Esophagus muscularis mucosa (tissue), 3 donors: ENCODE data around the gene PIWIL1.

Source experiments
- CTCF ChIP-seq, 3 experiments: fragments of 200-600 bp in 2 of 3; fragments of 450-650 bp in 1 of 3; sonication (generic) in 2 of 3; IDR thresholded peaks; one replicate each; pipeline ENCODE4 v1.5.1; 2017 to 2019; ENCODE audit warnings: antibody characterized with exemption in 3 of 3, mild to moderate bottlenecking in 2 of 3, moderate library complexity in 1 of 3
- POLR2AphosphoS5 ChIP-seq, 2 donors: sonication (generic); formaldehyde crosslinking; IDR thresholded peaks; one replicate each; pipeline ENCODE4 v1.6.1; 2017; ENCODE audit warnings: antibody characterized with exemption in 2 of 2

GRCh38 chr12:130345292-130345691 lies 7.6 kb downstream of the PIWIL1 start:
- TF ChIP-seq CTCF (IDR thresholded peaks at IDR 0.05), result no peak
- TF ChIP-seq POLR2AphosphoS5 (IDR thresholded peaks at IDR 0.05), result no peak
